Vagina (tissue), 2 donors: ENCODE data around the gene SYNPO. TPM values are rescaled to one million over a fixed set of nuclear protein-coding genes. Genes with fewer than 3 reads are reported as not detected.

ENCODE experiments used
- DNase-seq, 2 donors: peaks; one replicate each; pipeline ENCODE4 v3.0.0-alpha.2; 2017; ENCODE audit errors: extremely low spot score in 2 of 2
- H3K27ac ChIP-seq: fragments of 200-600 bp; sonication (generic); one replicate; pipeline ENCODE4 v1.5.1; 2019
- H3K27me3 ChIP-seq: fragments of 200-600 bp; sonication (generic); one replicate; pipeline ENCODE4 v1.5.1; 2019
- H3K36me3 ChIP-seq, 2 donors: fragments of 200-600 bp; sonication (generic); one replicate each; pipeline ENCODE4 v1.5.1; 2017 to 2019
- H3K4me1 ChIP-seq: fragments of 200-600 bp; sonication (generic); one replicate; pipeline ENCODE4 v1.5.1; 2019
- H3K4me3 ChIP-seq, 2 donors: fragments of 200-600 bp; sonication (generic); 1 replicate in 1 of 2; 2 replicates in 1 of 2; pipeline ENCODE4 v1.5.1; 2016 to 2019
- H3K9me3 ChIP-seq: fragments of 200-600 bp; sonication (generic); one replicate; pipeline ENCODE4 v1.5.1; 2019
- CTCF ChIP-seq, 3 experiments: fragments of 450-650 bp in 2 of 3; fragments of 200-600 bp in 1 of 3; sonication (generic) in 1 of 3; IDR thresholded peaks; one replicate each; pipeline ENCODE4 v1.5.1; 2017 to 2019; ENCODE audit warnings: antibody characterized with exemption in 3 of 3, mild to moderate bottlenecking in 2 of 3, moderate library complexity in 2 of 3
- POLR2A ChIP-seq, 2 donors: fragments of 450-650 bp; IDR thresholded peaks; one replicate each; pipeline ENCODE4 v1.6.1; 2017; ENCODE audit warnings: antibody characterized with exemption in 2 of 2, mild to moderate bottlenecking in 2 of 2, moderate library complexity in 2 of 2
- POLR2AphosphoS5 ChIP-seq, 2 donors: sonication (generic); formaldehyde crosslinking; IDR thresholded peaks; one replicate each; pipeline ENCODE4 v1.9.0; 2017; ENCODE audit warnings: antibody characterized with exemption in 2 of 2, mild to moderate bottlenecking in 2 of 2, low read depth in 1 of 2; ENCODE audit not compliant: insufficient read depth in 1 of 2
- intact Hi-C: fragments of 100-400 bp; cut with DNase I; formaldehyde crosslinking; loops from one replicate; pipeline ENCODE4 v1.15.1; 2023
- total RNA-seq: library from RNA; depleted of rRNA; stranded (reverse); fragments of >200 nt; gene quantifications from one replicate; pipeline ENCODE4 v1.2.3, GENCODE V29; 2016

Gene SYNPO
- total RNA-seq, 1 donor from 2014 or later: 16.7 TPM

GRCh38 chr5:150615141-150615699 is 25.2 kb upstream of the SYNPO start:
- H3K27me3 ChIP-seq: no peaks in the 10 kb centered on the region
- H3K36me3 ChIP-seq: no peaks in the 10 kb centered on the region
- intact Hi-C loops: no loop called here
- H3K4me3 ChIP-seq: no peak overlapping the region
- peak; percentile 16 to 51 for TF ChIP-seq POLR2AphosphoS5 (IDR thresholded peaks at IDR 0.05; ENCODE audit: insufficient read depth in 1 of 2, low read depth in 1 of 2)
- TF ChIP-seq CTCF (IDR thresholded peaks at IDR 0.05): no peak
- H3K4me1 ChIP-seq: peaks cover 44% of the 10 kb centered on the region
- DNase-seq: no peak
- no peak overlapping the region for H3K27ac ChIP-seq
- H3K9me3 ChIP-seq: no peaks in the 10 kb centered on the region

GRCh38 chr5:150616024-150616470 is 24.4 kb upstream of the SYNPO start:
- intact Hi-C loops: no loop called here
- Histone ChIP-seq H3K36me3 (no peaks in the 10 kb centered on the region), H3K4me3 (no peak overlapping the region), H3K4me1 (peaks cover 41% of the 10 kb centered on the region), H3K27ac (no peak overlapping the region), H3K27me3 (no peaks in the 10 kb centered on the region), H3K9me3 (no peaks in the 10 kb centered on the region)
- no peak for DNase-seq
- TF ChIP-seq POLR2AphosphoS5 (IDR thresholded peaks at IDR 0.05; ENCODE audit: insufficient read depth in 1 of 2, low read depth in 1 of 2): no peak
- TF ChIP-seq POLR2A (IDR thresholded peaks at IDR 0.05): no peak
- no peak for TF ChIP-seq CTCF (IDR thresholded peaks at IDR 0.05)

- Histone ChIP-seq H3K36me3 (no peaks in the 10 kb centered on the region), H3K27ac (no peak overlapping the region), H3K4me3 (no peak overlapping the region), H3K27me3 (no peaks in the 10 kb centered on the region), H3K9me3 (no peaks in the 10 kb centered on the region), H3K4me1 (peaks cover 41% of the 10 kb centered on the region)
- TF ChIP-seq POLR2AphosphoS5 (IDR thresholded peaks at IDR 0.05; ENCODE audit: insufficient read depth in 1 of 2, low read depth in 1 of 2) (no peak), CTCF (IDR thresholded peaks at IDR 0.05) (no peak), POLR2A (IDR thresholded peaks at IDR 0.05) (no peak)
- intact Hi-C loops: no loop called here
- no peak for DNase-seq
Measured at GRCh38 chr5:150616506-150616905, 24.0 kb upstream of the SYNPO start.

- TF ChIP-seq POLR2AphosphoS5 (IDR thresholded peaks at IDR 0.05; ENCODE audit: insufficient read depth in 1 of 2, low read depth in 1 of 2) (no peak), POLR2A (IDR thresholded peaks at IDR 0.05) (no peak), CTCF (IDR thresholded peaks at IDR 0.05) (no peak)
- no peaks in the 10 kb centered on the region for H3K36me3 ChIP-seq
- peaks cover 34% of the 10 kb centered on the region for H3K4me1 ChIP-seq
- no peaks in the 10 kb centered on the region for H3K9me3 ChIP-seq
- no peak for DNase-seq
- no peak overlapping the region for H3K27ac ChIP-seq
- H3K27me3 ChIP-seq: no peaks in the 10 kb centered on the region
- no peak overlapping the region for H3K4me3 ChIP-seq
- intact Hi-C loops: no loop called here
Measured at GRCh38 chr5:150618163-150618562, 22.3 kb upstream of the SYNPO start.

GRCh38 chr5:150618588-150619281 is 21.7 kb upstream of the SYNPO start:
- peaks cover 29% of the 10 kb centered on the region for H3K4me1 ChIP-seq
- H3K9me3 ChIP-seq: no peaks in the 10 kb centered on the region
- intact Hi-C loops: no loop called here
- no peak for DNase-seq
- H3K36me3 ChIP-seq: no peaks in the 10 kb centered on the region
- H3K27ac ChIP-seq: no peak overlapping the region
- no peak for TF ChIP-seq POLR2AphosphoS5 (IDR thresholded peaks at IDR 0.05; ENCODE audit: insufficient read depth in 1 of 2, low read depth in 1 of 2)
- TF ChIP-seq CTCF (IDR thresholded peaks at IDR 0.05): no peak
- TF ChIP-seq POLR2A (IDR thresholded peaks at IDR 0.05): no peak
- H3K4me3 ChIP-seq: no peak overlapping the region
- H3K27me3 ChIP-seq: no peaks in the 10 kb centered on the region
